Parathyroid adenoma (tissue), 2 donors: ENCODE data around the gene CIAO3.

Source experiments
- H2AFZ ChIP-seq: fragments of 300-600 bp; sonication (generic); one replicate; pipeline ENCODE4 v1.7.0; 2017; ENCODE audit warnings: antibody characterized with exemption, mild to moderate bottlenecking
- H3K27ac ChIP-seq: fragments of 300-600 bp; sonication (generic); one replicate; pipeline ENCODE4 v1.7.0; 2017
- H3K27me3 ChIP-seq: fragments of 300-600 bp; sonication (generic); one replicate; pipeline ENCODE4 v1.7.0; 2017; ENCODE audit warnings: low read length; ENCODE audit not compliant: control insufficient read depth, insufficient read depth
- H3K36me3 ChIP-seq: fragments of 300-600 bp; sonication (generic); one replicate; pipeline ENCODE4 v1.7.0; 2017; ENCODE audit warnings: low read length; ENCODE audit not compliant: control insufficient read depth, insufficient read depth
- H3K4me1 ChIP-seq: fragments of 300-600 bp; sonication (generic); one replicate; pipeline ENCODE4 v1.7.0; 2017; ENCODE audit warnings: control low read depth
- H3K4me2 ChIP-seq: fragments of 300-600 bp; sonication (generic); one replicate; pipeline ENCODE4 v1.7.0; 2017; ENCODE audit warnings: low read length
- H3K4me3 ChIP-seq: fragments of 300-600 bp; sonication (generic); one replicate; pipeline ENCODE4 v1.7.0; 2017; ENCODE audit warnings: low read depth, low read length
- H3K79me2 ChIP-seq: fragments of 300-600 bp; sonication (generic); one replicate; pipeline ENCODE4 v1.7.0; 2017; ENCODE audit warnings: control low read depth
- H3K9ac ChIP-seq: fragments of 300-600 bp; sonication (generic); one replicate; pipeline ENCODE4 v1.7.0; 2017; ENCODE audit warnings: mild to moderate bottlenecking
- H3K9me3 ChIP-seq: fragments of 300-600 bp; sonication (generic); one replicate; pipeline ENCODE4 v1.7.0; 2017; ENCODE audit warnings: low read length; ENCODE audit not compliant: control insufficient read depth
- CTCF ChIP-seq: fragments of 300-600 bp; sonication (generic); IDR thresholded peaks from one replicate; pipeline ENCODE4 v1.7.0; 2017; ENCODE audit warnings: antibody characterized with exemption, mild to moderate bottlenecking
- donor health status: primary hyperparathyroidism.

The CIAO3 gene

GRCh38 chr16:686459-687260 lies 54.1 kb downstream of the CIAO3 start:
- Histone ChIP-seq H3K9ac (no peak overlapping the region), H3K79me2 (peaks cover 8% of the 10 kb centered on the region), H3K4me1 (peaks cover 16% of the 10 kb centered on the region), H3K9me3 (no peaks in the 10 kb centered on the region), H2AFZ (no peak overlapping the region), H3K27me3 (no peaks in the 10 kb centered on the region), H3K27ac (no peak overlapping the region), H3K4me3 (no peak overlapping the region), H3K4me2 (no peak overlapping the region), H3K36me3 (no peaks in the 10 kb centered on the region)
- no peak for TF ChIP-seq CTCF

- no peak overlapping the region for H3K9ac ChIP-seq
- no peak overlapping the region for H3K4me2 ChIP-seq
- H3K79me2 ChIP-seq, result peaks cover 11% of the 10 kb centered on the region
- H3K36me3 ChIP-seq, result no peaks in the 10 kb centered on the region
- no peaks in the 10 kb centered on the region for H3K27me3 ChIP-seq
- H3K4me1 ChIP-seq, result peaks cover 22% of the 10 kb centered on the region
- no peaks in the 10 kb centered on the region for H3K9me3 ChIP-seq
- H3K4me3 ChIP-seq, result no peak overlapping the region
- peak; percentile 27 for TF ChIP-seq CTCF
- no peak overlapping the region for H3K27ac ChIP-seq
- H2AFZ ChIP-seq, result no peak overlapping the region
These were observed 54.8 kb downstream of the CIAO3 start for GRCh38 chr16:685967-686366.

GRCh38 chr16:684961-685696 lies 55.7 kb downstream of the CIAO3 start:
- Histone ChIP-seq H3K4me2 (no peak overlapping the region), H3K36me3 (no peaks in the 10 kb centered on the region), H3K9me3 (no peaks in the 10 kb centered on the region), H3K27ac (no peak overlapping the region), H2AFZ (no peak overlapping the region), H3K4me3 (no peak overlapping the region), H3K4me1 (peaks cover 18% of the 10 kb centered on the region), H3K79me2 (peaks cover 11% of the 10 kb centered on the region), H3K9ac (no peak overlapping the region), H3K27me3 (no peaks in the 10 kb centered on the region)
- TF ChIP-seq CTCF, result no peak

- H3K9ac ChIP-seq, result no peak within 1 kb of the TSS
These were observed 56.6 kb downstream of the CIAO3 start, which contains the start of gene JMJD8 for GRCh38 chr16:684071-684794. Gene JMJD8, minus strand, starts transcription at chr16:684334. Its CDS starts 15 bp downstream, at chr16:684319.

More at GRCh38 chr16:684071-684794, 56.6 kb downstream of the CIAO3 start, which contains the start of gene JMJD8:
- Histone ChIP-seq H3K36me3 (no peaks in the 10 kb centered on the region), H3K27ac (peak within 1 kb of the TSS; percentile 78), H3K79me2 (peaks cover 8% of the 10 kb centered on the region), H3K4me3 (peak within 1 kb of the TSS; percentile 68), H2AFZ (peak within 1 kb of the TSS; percentile 95), H3K27me3 (no peaks in the 10 kb centered on the region), H3K4me1 (peaks cover 13% of the 10 kb centered on the region), H3K9me3 (no peaks in the 10 kb centered on the region), H3K4me2 (peak within 1 kb of the TSS; percentile 96)
- TF ChIP-seq CTCF, result no peak
